H54 (cell line): ENCODE data around the gene SPTBN4.
"Not testable (repeated sequence)": the region's sequence is repeated elsewhere in the genome, so short reads cannot be mapped to it uniquely, and the experiment has no call there.

Source experiments
- DNase-seq: peaks from one replicate; pipeline ENCODE4 v3.0.0; 2011; ENCODE audit warnings: low spot score, mixed read lengths; ENCODE audit not compliant: insufficient read length
- FAIRE-seq: peaks from 3 replicates; lab custom pipeline; 2011; peaks lifted over from hg19 to GRCh38; lab: Jason Lieb, UNC
- POLR2A ChIP-seq: IDR thresholded peaks from 2 replicates; pipeline ENCODE4 v1.6.1; 2011; ENCODE audit warnings: low read depth, mild to moderate bottlenecking, low read length

The SPTBN4 gene

DNA sequence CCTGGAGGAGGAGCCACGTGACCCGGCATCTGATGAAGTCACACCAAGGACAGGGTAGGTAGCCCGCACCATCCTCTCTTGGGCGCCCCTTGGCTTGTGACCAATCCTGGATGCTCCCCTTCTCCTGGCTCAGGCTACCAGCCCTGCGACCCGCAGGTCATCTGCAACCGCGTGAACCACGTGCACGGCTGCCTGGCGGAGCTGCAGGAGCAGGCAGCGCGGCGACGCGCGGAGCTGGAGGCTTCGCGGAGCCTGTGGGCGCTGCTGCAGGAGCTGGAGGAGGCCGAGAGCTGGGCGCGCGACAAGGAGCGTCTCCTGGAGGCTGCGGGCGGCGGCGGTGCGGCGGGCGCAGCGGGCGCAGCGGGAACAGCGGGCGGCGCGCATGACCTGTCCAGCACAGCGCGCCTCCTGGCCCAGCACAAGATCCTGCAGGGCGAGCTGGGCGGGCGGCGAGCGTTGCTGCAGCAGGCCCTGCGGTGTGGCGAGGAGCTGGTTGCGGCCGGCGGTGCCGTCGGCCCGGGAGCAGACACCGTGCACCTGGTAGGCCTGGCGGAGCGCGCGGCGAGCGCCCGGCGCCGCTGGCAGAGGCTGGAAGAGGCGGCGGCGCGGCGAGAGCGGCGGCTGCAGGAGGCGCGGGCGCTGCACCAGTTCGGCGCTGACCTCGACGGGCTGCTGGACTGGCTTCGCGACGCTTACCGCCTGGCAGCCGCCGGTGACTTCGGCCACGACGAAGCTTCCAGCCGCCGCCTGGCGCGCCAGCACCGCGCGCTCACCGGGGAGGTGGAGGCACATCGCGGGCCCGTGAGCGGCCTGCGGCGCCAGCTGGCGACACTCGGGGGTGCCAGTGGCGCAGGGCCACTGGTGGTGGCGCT, 45.9 kb downstream of the SPTBN4 start:
- FAIRE-seq = no peak
- no peak for DNase-seq
- TF ChIP-seq POLR2A = no peak

DNA sequence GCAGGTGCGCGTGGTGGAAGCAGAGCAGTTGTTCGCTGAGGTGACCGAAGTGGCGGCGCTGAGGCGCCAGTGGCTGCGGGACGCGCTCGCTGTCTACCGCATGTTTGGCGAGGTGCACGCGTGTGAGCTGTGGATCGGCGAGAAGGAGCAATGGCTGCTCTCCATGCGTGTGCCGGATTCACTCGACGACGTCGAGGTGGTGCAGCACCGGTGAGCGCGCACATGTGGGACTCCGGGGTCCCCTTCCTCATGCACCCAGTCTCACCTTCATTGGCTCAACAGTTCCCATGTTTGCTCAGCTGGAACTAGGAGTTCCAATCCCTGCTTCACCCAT, 46.5 kb downstream of the SPTBN4 start:
- FAIRE-seq (no peak), DNase-seq (no peak)
- TF ChIP-seq POLR2A = no peak

DNA sequence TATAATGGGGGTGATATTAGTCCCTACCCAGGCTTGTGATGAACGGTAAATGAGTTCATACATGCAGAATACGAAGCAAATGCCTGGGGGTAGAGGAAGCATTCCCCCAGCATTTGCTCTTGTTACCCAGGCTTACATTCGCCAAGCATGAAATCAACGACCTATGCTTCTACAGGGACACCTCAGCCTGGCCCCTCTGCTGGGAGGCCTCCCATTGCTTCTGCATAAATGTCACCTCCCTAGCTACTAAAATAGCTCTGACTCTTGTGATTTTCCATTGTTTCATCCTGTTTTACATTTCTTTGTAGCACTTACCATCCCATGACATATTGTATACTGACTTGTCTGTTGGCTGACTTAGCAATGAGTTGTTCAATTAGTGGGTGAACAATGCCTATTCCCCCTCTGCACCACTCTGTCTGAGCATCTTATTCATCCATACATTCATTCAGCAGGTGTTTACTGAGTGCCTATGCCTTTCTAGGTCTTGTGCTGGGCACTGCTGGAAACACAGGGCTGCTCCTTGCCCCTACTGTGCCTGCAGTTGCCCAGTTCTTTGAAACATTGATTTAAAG, 47.0 kb downstream of the SPTBN4 start:
- no peak for FAIRE-seq
- DNase-seq = no peak
- no peak for TF ChIP-seq POLR2A

DNA sequence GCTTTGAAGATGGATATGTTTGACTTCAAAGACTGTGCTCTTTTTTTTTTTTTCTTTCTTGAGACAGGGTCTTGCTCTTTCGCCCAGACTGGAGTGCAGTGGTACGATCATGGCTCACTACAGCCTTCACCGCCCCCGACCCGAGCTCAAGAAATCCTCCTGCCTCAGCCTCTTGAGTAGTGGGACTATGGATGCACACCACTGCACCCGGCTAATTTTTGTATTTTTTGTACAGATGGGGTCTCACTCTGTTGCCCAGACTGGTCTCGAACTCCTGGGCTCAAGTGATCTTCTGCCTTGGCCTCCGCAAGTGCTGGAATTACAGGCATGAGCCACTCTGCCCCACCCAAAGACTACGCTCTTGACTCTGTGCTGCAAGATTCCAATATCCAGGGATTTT, 50.4 kb downstream of the SPTBN4 start:
- no peak for TF ChIP-seq POLR2A
- no peak for FAIRE-seq
- DNase-seq = no peak

DNA sequence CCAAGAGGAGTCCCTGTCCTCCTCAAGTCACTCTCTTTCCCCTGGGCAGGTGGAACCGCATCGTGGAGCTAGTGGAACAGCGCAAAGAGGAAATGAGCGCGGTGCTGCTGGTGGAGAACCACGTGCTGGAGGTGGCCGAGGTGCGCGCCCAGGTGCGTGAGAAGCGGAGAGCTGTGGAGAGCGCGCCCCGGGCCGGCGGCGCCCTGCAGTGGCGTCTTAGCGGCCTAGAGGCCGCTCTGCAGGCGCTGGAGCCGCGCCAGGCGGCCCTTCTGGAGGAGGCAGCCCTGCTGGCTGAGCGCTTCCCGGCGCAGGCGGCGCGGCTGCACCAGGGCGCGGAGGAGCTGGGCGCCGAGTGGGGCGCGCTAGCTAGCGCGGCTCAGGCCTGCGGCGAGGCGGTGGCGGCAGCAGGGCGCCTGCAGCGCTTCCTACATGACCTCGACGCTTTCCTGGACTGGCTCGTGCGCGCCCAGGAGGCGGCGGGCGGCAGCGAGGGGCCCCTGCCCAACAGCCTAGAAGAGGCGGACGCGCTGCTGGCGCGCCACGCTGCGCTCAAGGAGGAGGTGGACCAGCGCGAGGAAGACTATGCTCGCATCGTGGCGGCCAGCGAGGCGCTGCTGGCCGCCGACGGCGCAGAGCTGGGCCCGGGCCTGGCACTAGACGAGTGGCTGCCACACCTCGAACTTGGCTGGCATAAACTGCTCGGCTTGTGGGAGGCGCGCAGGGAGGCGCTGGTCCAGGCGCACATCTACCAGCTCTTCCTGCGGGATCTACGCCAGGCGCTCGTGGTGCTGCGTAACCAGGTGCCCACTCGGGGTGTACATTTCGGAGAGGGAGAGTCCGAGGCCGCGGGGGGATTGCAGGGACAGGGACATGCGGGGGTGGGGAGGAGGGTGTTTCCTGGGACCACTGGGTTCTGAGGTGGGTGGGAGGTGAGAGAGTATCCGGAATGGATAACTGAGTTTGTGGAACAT, 52.8 kb downstream of the SPTBN4 start:
- no peak for TF ChIP-seq POLR2A
- FAIRE-seq (no peak), DNase-seq (no peak)

DNA sequence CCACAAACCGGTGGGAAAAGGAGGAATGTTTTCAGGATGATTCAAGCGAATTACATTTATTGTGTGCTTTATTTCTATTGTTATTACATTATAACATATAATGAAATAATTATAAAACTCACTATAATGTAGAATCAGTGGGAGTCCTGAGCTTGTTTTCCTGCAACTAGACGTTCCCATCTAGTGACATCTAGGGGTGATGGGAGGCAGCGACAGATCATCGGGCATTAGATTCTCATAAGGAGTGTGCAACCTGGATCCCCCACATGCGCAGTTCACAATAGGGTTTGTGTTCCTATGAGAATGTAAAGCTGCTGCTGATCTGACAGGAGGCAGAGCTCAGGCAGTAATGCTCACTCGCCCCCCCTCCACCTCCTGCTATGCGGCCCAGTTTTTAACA, 54.5 kb downstream of the SPTBN4 start:
- no peak for DNase-seq
- TF ChIP-seq POLR2A = no peak
- FAIRE-seq = no peak

DNA sequence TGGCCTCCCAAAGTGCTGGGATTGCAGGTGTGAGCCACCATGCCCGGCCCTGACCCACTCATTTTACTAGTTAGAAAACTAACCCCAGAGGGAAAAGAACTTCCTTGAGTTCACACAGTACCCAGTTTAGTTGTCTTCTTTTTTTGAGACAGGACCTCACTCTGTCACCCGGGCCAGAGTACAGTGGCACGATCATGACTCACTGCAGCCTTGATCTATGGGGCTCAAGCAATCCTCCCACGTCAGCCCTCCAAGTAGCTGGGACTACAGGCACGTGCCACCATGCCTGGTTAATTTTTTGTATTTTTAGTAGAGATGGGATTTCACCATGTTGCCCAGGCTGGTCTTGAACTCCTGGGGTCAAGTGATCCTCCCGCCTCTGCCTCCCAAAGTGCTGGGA, 55.1 kb downstream of the SPTBN4 start:
- not testable (repeated sequence) for DNase-seq, FAIRE-seq

DNA sequence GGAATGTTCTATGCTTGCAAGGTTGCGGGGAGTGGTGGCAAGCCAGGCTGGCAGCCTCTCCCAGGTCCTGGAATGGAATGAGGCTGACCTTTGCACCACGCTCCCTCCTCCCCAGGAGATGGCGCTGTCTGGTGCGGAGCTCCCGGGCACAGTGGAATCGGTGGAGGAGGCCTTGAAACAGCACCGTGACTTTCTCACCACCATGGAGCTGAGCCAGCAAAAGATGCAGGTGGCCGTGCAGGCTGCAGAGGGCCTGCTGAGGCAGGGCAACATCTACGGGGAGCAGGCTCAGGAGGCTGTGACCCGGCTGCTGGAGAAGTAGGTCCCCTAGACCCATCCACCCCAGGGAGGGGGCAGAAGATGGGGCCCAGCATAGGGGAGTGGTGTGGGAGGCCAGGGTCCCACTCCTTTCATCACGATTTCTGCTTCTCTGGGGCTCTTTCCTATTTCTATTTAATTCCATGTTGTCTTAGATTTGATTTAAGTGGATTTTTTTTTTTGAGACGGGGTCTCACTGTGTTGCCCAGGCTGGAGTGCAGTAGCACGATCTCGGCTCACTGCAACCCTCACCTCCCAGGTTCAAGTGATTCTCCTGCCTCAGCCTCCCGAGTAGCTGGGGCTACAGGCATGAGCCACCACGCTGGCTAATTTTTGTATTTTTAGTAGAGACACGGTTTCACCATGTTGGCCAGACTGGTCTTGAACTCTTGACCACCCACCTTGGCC, 56.7 kb downstream of the SPTBN4 start:
- DNase-seq (peak; percentile 97), FAIRE-seq (peak; percentile 72)
- no peak for TF ChIP-seq POLR2A

DNA sequence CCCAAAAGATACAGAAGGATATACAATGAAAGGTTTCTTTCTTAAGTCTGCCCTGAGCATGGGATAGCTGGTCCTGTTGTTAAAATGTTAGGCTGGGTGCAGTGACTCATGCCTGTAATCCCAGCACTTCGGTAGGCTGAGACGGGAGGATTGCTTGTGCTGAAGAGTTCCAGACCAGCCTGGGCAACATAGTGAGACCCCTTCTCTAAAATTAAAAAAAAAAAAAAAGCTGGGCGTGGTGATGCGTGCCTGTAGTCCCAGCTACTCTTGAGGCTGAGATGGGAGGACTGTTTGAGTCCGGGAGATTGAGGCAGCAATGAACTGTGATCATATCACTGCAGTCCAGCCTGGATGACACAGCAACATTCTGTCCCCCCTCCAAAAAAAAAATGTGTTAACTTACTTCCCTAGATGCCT, 57.3 kb downstream of the SPTBN4 start:
- DNase-seq = no peak
- no peak for FAIRE-seq
- TF ChIP-seq POLR2A = no peak

DNA sequence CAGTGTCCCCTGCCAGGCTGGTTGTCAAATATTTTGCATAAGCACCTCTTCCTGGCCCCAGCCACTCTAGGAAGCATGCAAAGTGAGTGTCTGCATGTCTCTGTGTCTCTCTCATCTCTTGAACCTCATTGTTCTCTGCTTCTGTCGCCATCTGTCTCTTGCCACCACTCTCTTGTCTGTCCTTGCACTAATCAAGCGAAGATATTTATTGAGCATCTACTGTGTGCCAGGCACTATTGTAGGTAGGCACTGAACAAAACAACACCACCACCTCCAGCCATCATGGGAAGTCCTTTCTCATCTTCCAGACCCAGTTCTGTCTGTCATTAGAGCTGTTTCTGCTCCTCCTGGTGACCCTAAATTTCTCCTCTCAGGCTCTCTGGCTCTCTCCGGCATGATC, 57.9 kb downstream of the SPTBN4 start:
- FAIRE-seq (no peak), DNase-seq (no peak)
- TF ChIP-seq POLR2A = no peak

DNA sequence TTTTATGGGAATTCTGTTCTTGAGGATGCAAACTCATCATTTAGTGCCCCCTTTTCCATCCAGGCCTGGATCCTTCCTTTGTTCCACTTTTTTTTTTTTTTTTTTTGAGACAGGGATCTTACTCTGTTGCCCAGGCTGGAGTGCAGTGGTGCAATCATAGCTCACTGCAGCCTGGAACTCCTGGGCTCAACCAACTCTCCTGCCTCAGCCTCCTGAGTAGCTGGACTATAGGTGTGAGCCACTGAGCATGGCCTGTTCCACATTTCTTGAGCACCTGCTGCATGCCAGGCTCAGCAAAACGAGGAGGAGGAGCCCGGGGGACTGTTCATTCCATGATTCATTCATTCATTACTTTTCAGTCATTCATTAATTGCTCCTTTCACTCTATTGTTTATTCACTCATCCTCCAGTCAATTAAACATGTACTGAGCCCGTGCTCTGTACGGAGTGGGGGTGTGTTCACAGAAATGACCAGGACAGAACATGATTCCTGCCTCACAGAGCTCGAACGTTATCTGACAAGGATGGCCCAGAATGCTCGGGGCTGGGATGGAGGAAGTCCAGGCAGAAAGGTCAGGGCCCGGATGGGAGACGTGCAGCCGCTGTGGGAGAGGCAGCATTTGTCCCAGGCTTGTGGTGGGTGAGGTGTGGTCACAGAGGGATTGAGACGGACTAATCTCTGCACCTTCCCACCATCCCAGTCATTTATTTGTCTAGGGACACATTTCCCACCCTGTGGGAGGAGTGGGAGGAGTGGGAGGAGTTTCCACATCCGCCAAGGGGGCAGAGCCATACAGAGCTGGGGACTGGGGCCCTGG, 58.6 kb downstream of the SPTBN4 start:
- DNase-seq (no peak), FAIRE-seq (no peak)
- no peak for TF ChIP-seq POLR2A

DNA sequence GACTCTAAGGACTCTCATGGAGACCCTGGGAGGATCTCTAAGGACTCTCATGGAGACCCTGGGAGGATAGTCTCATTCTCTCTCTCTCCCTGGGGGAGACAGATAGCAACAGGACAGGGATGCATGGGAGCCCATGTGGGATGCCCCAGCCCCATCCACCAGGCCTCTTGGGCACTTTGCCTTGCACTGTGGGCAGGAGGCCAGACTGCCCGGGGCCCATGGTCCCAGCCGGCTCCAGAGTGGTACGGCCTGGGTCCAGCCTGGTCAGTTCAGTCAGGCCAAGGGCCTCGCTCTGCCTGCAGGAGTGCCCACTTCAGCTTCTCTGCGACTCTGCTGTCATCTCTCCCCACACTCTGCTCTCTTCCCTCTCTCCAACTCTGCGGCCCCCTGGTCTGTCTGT, 61.3 kb downstream of the SPTBN4 start:
- FAIRE-seq (no peak), DNase-seq (no peak)
- TF ChIP-seq POLR2A = no peak
